SH-SY5Y (cell line): ENCODE measurements around the gene LCN15.

Source experiments
- GATA2 ChIP-seq: IDR thresholded peaks from 2 replicates; pipeline ENCODE4 v1.6.1; 2011; ENCODE audit warnings: mild to moderate bottlenecking, low read depth, low read length
- GATA3 ChIP-seq: IDR thresholded peaks from 2 replicates; pipeline ENCODE4 v1.6.1; 2011; ENCODE audit warnings: low read depth, mild to moderate bottlenecking, low read length, moderate library complexity

DNA sequence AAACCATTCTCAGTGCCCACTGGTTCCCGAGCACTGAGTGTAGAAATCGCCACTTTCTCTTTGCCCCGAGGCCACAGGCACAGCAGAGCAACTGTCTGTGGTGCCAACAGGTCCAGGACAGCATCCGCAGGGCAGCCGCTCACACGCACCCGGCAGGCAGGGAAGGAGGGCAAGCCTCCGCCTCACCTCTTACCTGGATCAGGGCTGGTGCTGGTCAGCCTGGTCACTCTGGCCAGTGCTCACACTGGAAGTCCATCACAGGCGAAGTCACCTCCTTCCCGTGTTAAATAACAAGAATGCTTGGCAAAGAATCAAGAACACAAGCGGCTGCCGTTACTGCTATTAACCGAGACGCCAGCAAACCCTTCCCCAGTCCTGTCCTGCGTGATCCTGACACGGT, 38.2 kb downstream of the LCN15 start:
- TF ChIP-seq GATA2 = no peak
- no peak for TF ChIP-seq GATA3
